H9 (cell line): ENCODE data around the gene PGM2L1. TPM values are rescaled to one million over a fixed set of nuclear protein-coding genes. Genes with fewer than 3 reads are reported as not detected.

Experiments
- DNase-seq: peaks from one replicate; pipeline ENCODE4 v3.0.0-alpha.2; 2017
- H2AFZ ChIP-seq: one replicate; pipeline ENCODE4 v1.6.1; 2013; ENCODE audit warnings: mild to moderate bottlenecking, low read length, control low read depth, moderate library complexity
- H2AK5ac ChIP-seq: 2 replicates; pipeline ENCODE4 v1.6.1; 2013; ENCODE audit warnings: low read length, control low read depth, mixed read lengths; ENCODE audit not compliant: insufficient read length
- H2BK120ac ChIP-seq: one replicate; pipeline ENCODE4 v1.6.1; 2013; ENCODE audit warnings: low read depth, mild to moderate bottlenecking, low read length, control low read depth, inconsistent platforms; ENCODE audit not compliant: poor library complexity, severe bottlenecking
- H2BK12ac ChIP-seq: 2 replicates; pipeline ENCODE4 v1.6.1; 2013; ENCODE audit warnings: low read length, control low read depth, mixed read lengths, low read depth; ENCODE audit not compliant: insufficient read length
- H2BK15ac ChIP-seq: 2 replicates; pipeline ENCODE4 v1.6.1; 2013; ENCODE audit warnings: low read depth, low read length, control low read depth
- H2BK20ac ChIP-seq: one replicate; pipeline ENCODE4 v1.6.1; 2013; ENCODE audit warnings: low read depth, mild to moderate bottlenecking, low read length, control low read depth, inconsistent platforms; ENCODE audit not compliant: poor library complexity, severe bottlenecking
- H2BK5ac ChIP-seq: 2 replicates; pipeline ENCODE4 v1.6.1; 2013; ENCODE audit warnings: low read length, control low read depth, mixed read lengths; ENCODE audit not compliant: insufficient read length
- H3K14ac ChIP-seq: 2 replicates; pipeline ENCODE4 v1.6.1; 2013; ENCODE audit warnings: low read length, control low read depth; ENCODE audit not compliant: insufficient read depth
- H3K18ac ChIP-seq: 2 replicates; pipeline ENCODE4 v1.6.1; 2013; ENCODE audit warnings: low read depth, mild to moderate bottlenecking, mixed read lengths, low read length, control low read depth; ENCODE audit not compliant: insufficient read length
- H3K23ac ChIP-seq: 2 replicates; pipeline ENCODE4 v1.6.1; 2013; ENCODE audit warnings: low read length, control low read depth, mixed read lengths, low read depth; ENCODE audit not compliant: insufficient read length
- H3K23me2 ChIP-seq: 2 replicates; pipeline ENCODE4 v1.6.1; 2013; ENCODE audit warnings: low read depth, mild to moderate bottlenecking, mixed read lengths, low read length, control low read depth; ENCODE audit not compliant: insufficient read length, poor library complexity, severe bottlenecking
- H3K27ac ChIP-seq: 2 replicates; pipeline ENCODE4 v1.5.1; 2013; ENCODE audit warnings: low read length, control low read depth, mixed read lengths, low read depth; ENCODE audit not compliant: insufficient read length
- H3K27me3 ChIP-seq: 2 replicates; pipeline ENCODE4 v1.6.1; 2013; ENCODE audit warnings: low read length, control low read depth, inconsistent platforms; ENCODE audit not compliant: insufficient read depth
- H3K4ac ChIP-seq: 2 replicates; pipeline ENCODE4 v1.6.1; 2013; ENCODE audit warnings: low read depth, mild to moderate bottlenecking, control low read depth, inconsistent platforms, low read length, moderate library complexity
- H3K4me1 ChIP-seq: 2 replicates; pipeline ENCODE4 v1.6.1; 2013; ENCODE audit warnings: low read length, control low read depth, inconsistent platforms; ENCODE audit not compliant: insufficient read depth
- H3K4me2 ChIP-seq: 2 replicates; pipeline ENCODE4 v1.6.1; 2013; ENCODE audit warnings: low read length, control low read depth, mixed read lengths; ENCODE audit not compliant: insufficient read length, insufficient read depth
- H3K56ac ChIP-seq: 2 replicates; pipeline ENCODE4 v1.6.1; 2013; ENCODE audit warnings: low read depth, mild to moderate bottlenecking, mixed read lengths, low read length, control low read depth; ENCODE audit not compliant: insufficient read length
- H3K79me1 ChIP-seq: 2 replicates; pipeline ENCODE4 v1.6.1; 2013; ENCODE audit warnings: low read depth, mild to moderate bottlenecking, moderate library complexity, low read length, control low read depth, inconsistent platforms; ENCODE audit not compliant: insufficient read depth, poor library complexity, severe bottlenecking
- H3K79me2 ChIP-seq: 2 replicates; pipeline ENCODE4 v1.6.1; 2013; ENCODE audit warnings: low read length, control low read depth, inconsistent platforms; ENCODE audit not compliant: insufficient read depth
- H3K9ac ChIP-seq: 2 replicates; pipeline ENCODE4 v1.6.1; 2013; ENCODE audit warnings: low read length, control low read depth, mixed read lengths; ENCODE audit not compliant: insufficient read length; ENCODE audit errors: extremely low read depth
- H3K9me3 ChIP-seq: one replicate; pipeline ENCODE4 v1.6.1; 2013; ENCODE audit warnings: low read depth, low read length, inconsistent platforms; ENCODE audit not compliant: control insufficient read depth
- H3T11ph ChIP-seq: one replicate; pipeline ENCODE4 v1.6.1; 2013; ENCODE audit warnings: mild to moderate bottlenecking, low read length, control low read depth, inconsistent platforms
- H4K20me1 ChIP-seq: one replicate; pipeline ENCODE4 v1.6.1; 2013; ENCODE audit not compliant: control insufficient read depth, insufficient read length, insufficient read depth
- H4K5ac ChIP-seq: 2 replicates; pipeline ENCODE4 v1.6.1; 2013; ENCODE audit warnings: low read depth, mild to moderate bottlenecking, mixed read lengths, low read length, control low read depth; ENCODE audit not compliant: insufficient read length
- H4K8ac ChIP-seq: replicated peaks from 2 replicates; pipeline ENCODE4 v1.6.1; 2013; ENCODE audit warnings: low read length, control low read depth, mixed read lengths, low read depth; ENCODE audit not compliant: insufficient read length
- H4K91ac ChIP-seq: 2 replicates; pipeline ENCODE4 v1.6.1; 2013; ENCODE audit warnings: low read depth, mild to moderate bottlenecking, moderate library complexity, mixed read lengths, low read length, control low read depth; ENCODE audit not compliant: insufficient read length
- H3K27ac Mint-ChIP-seq, 3 experiments: 2 replicates in 2 of 3; 3 replicates in 1 of 3; pipeline ENCODE4 v1.8.0; 2020 to 2021; ENCODE audit warnings: mixed read lengths in 3 of 3, mild to moderate bottlenecking in 1 of 3, moderate library complexity in 1 of 3
- H3K27me3 Mint-ChIP-seq: 2 replicates; pipeline ENCODE4 v1.8.0; 2021; ENCODE audit warnings: low read depth, mild to moderate bottlenecking, moderate library complexity, mixed read lengths
- H3K36me3 Mint-ChIP-seq, 3 experiments: 2 replicates in 2 of 3; 3 replicates in 1 of 3; pipeline ENCODE4 v1.8.0; 2020 to 2021; ENCODE audit warnings: low read depth in 3 of 3, mixed read lengths in 3 of 3; ENCODE audit not compliant: insufficient read depth in 1 of 3
- H3K4me1 Mint-ChIP-seq, 2 experiments: 2 replicates each; pipeline ENCODE4 v1.8.0; 2020; ENCODE audit warnings: mixed read lengths in 2 of 2
- H3K4me3 Mint-ChIP-seq, 2 experiments: 2 replicates in 1 of 2; 3 replicates in 1 of 2; pipeline ENCODE4 v1.8.0; 2020 to 2021; ENCODE audit warnings: mild to moderate bottlenecking in 2 of 2, mixed read lengths in 2 of 2, moderate library complexity in 1 of 2
- H3K9me3 Mint-ChIP-seq, 2 experiments: 2 replicates in 1 of 2; 3 replicates in 1 of 2; pipeline ENCODE4 v1.8.0; 2020; ENCODE audit warnings: mild to moderate bottlenecking in 2 of 2, mixed read lengths in 2 of 2, moderate library complexity in 1 of 2
- CTCF ChIP-seq: fragments of 200-600 bp; sonication (generic); conservative IDR thresholded peaks from 3 replicates; pipeline ENCODE4 v1.8.0; 2021; ENCODE audit warnings: antibody characterized with exemption, mild to moderate bottlenecking
- WGBS: extraction: QIAGEN DNeasy Blood & Tissue Kit; methylation state at CpG from one replicate; pipeline ENCODE4 v1.1.7; 2013; ENCODE audit warnings: missing lambda C conversion rate, low lambda C conversion rate, mixed read lengths; ENCODE audit not compliant: insufficient read length; ENCODE audit errors: extremely low coverage; 5-methylcytosine and 5-hydroxymethylcytosine counted together
- total RNA-seq: library from RNA; stranded (reverse); gene quantifications from 2 replicates; pipeline ENCODE4 v1.2.1, GENCODE V29; 2021

Gene PGM2L1
- total RNA-seq, 1 experiment from 2014 or later, result 16.9 TPM

- Histone ChIP-seq H2BK15ac (no peak overlapping the region), H3K79me1 (no peaks in the 10 kb centered on the region), H3K4me2 (no peak overlapping the region), H4K8ac (no peak overlapping the region), H3K79me2 (no peaks in the 10 kb centered on the region), H4K91ac (no peak overlapping the region), H2BK12ac (no peak overlapping the region), H3K4ac (no peak overlapping the region), H3K27me3 (no peaks in the 10 kb centered on the region), H3K23ac (no peak overlapping the region), H4K20me1 (no peaks in the 10 kb centered on the region), H3K18ac (no peak overlapping the region), H2AK5ac (no peak overlapping the region), H3T11ph (no peak overlapping the region), H3K23me2 (no peaks in the 10 kb centered on the region), H3K9ac (no peak overlapping the region), H2AFZ (no peak overlapping the region), H2BK20ac (no peak overlapping the region), H3K4me1 (no peaks in the 10 kb centered on the region), H3K27ac (no peak overlapping the region), H2BK5ac (no peak overlapping the region), H3K14ac (no peak overlapping the region), H2BK120ac (no peak overlapping the region), H3K9me3 (peaks cover 8% of the 10 kb centered on the region), H4K5ac (no peak overlapping the region), H3K56ac (no peak overlapping the region)
- Mint-ChIP-seq H3K27me3 (no peaks in the 10 kb centered on the region), H3K9me3 (peaks cover 23 to 28% of the 10 kb centered on the region in 2 experiments), H3K4me1 (0 out of 4 replicates have a peak, but pooled peaks cover 0 to 3% of the 10 kb centered on the region in 2 experiments), H3K4me3 (no peak overlapping the region), H3K36me3 (peaks cover 51 to 71% (median 60%) of the 10 kb centered on the region in 3 experiments), H3K27ac (no peak overlapping the region)
- no CpG with 5 or more reads among the region's 1 CpG for WGBS
- TF ChIP-seq CTCF, result no peak
- DNase-seq, result no peak
These were observed 40.8 kb downstream of the PGM2L1 start for GRCh38 chr11:74357449-74357848.
